IPS-18a (cell line): Measurements from ENCODE around the gene RC3H1.
"Not testable (repeated sequence)": the region's sequence is repeated elsewhere in the genome, so short reads cannot be mapped to it uniquely, and the experiment has no call there.

Source experiments
- H3K27ac ChIP-seq: one replicate; pipeline ENCODE4 v1.5.1; 2013; ENCODE audit warnings: low read length
- H3K27me3 ChIP-seq: one replicate; pipeline ENCODE4 v1.6.1; 2013; ENCODE audit warnings: mild to moderate bottlenecking, low read length; ENCODE audit not compliant: control insufficient read depth, insufficient read depth
- H3K36me3 ChIP-seq: one replicate; pipeline ENCODE4 v1.6.1; 2013; ENCODE audit warnings: low read depth, low read length; ENCODE audit not compliant: control insufficient read depth
- H3K4me1 ChIP-seq: one replicate; pipeline ENCODE4 v1.6.1; 2013; ENCODE audit warnings: low read depth, low read length; ENCODE audit not compliant: control insufficient read depth
- H3K4me3 ChIP-seq: one replicate; pipeline ENCODE4 v1.5.1; 2013; ENCODE audit warnings: low read length
- H3K9ac ChIP-seq: one replicate; pipeline ENCODE4 v1.6.1; 2013; ENCODE audit warnings: mild to moderate bottlenecking, low read length, moderate library complexity
- H3K9me3 ChIP-seq: one replicate; pipeline ENCODE4 v1.6.1; 2013; ENCODE audit warnings: low read depth, low read length; ENCODE audit not compliant: control insufficient read depth

The RC3H1 gene

DNA sequence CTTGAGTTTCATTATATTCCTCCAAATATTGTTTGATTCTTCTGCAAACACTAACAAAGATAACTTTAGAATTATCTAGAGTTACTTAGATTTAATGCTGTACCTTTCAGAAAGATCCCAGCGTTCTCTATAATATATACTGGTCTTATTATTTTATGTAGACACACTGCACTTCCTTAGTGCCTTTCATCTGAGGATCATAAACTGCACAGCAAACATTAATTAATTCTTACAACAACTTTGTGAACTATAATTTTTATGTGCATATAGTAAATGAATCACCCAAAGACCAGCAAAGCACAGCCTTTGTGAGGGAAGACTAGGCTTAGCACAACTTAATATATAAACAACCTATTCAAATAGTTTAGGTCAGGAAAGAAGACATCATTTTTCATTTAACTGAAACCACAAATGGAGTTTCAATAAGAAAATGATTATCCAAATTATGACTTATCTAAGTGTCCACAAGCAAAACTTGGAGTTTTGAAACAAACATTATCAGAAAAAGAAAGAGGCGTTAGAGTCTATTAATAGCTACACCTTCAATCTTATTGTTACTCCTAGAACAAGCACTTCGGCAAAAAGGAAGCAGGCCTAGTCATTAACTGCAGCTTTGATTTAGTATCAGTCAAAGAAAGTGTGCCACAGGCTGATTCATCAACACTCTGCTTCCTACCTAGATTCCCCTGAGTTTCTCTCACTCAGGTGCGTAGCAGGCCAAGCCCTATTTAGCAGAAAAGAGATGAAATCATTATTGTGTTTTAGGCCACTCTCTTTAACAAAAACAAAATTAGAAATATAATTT is 22.5 kb upstream of the RC3H1 start:
- no peaks in the 10 kb centered on the region for H3K9me3 ChIP-seq
- H3K36me3 ChIP-seq = no peaks in the 10 kb centered on the region
- H3K27me3 ChIP-seq = no peaks in the 10 kb centered on the region
- H3K4me3 ChIP-seq = no peak overlapping the region
- H3K9ac ChIP-seq = no peak overlapping the region
- H3K4me1 ChIP-seq = no peaks in the 10 kb centered on the region
- no peak overlapping the region for H3K27ac ChIP-seq

- not testable (repeated sequence) for H3K27ac ChIP-seq, H3K36me3 ChIP-seq
Measured at GRCh38 chr1:174042509-174042908, 20.4 kb upstream of the RC3H1 start.

DNA sequence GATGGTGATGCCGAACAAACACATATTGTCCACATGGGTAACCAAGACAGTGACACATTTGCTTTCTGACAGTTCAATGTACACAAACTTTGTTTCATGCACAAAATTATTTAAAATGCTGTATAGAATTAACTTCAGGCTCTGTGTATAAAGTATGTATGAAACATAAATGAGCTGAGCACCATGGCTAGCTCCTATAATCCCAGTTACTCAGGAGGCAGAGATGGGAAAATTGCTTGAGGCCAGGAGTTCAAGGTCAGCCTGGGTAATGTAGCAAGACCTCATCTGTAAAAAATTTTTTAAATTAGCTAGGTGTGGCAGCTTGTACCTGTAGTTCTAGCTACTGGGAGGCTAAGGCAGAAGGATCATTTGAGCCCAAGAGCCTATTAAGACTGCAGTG is 19.2 kb upstream of the RC3H1 start:
- Histone ChIP-seq H3K27ac (no peak overlapping the region), H3K4me1 (no peaks in the 10 kb centered on the region), H3K27me3 (no peaks in the 10 kb centered on the region), H3K36me3 (no peaks in the 10 kb centered on the region), H3K9me3 (no peaks in the 10 kb centered on the region), H3K9ac (no peak overlapping the region), H3K4me3 (no peak overlapping the region)

More at GRCh38 chr1:174042509-174042908, 20.4 kb upstream of the RC3H1 start:
- H3K9me3 ChIP-seq, H3K4me1 ChIP-seq, H3K27me3 ChIP-seq, H3K4me3 ChIP-seq, H3K9ac ChIP-seq: not testable (repeated sequence)

GRCh38 chr1:174040387-174040786 is 18.2 kb upstream of the RC3H1 start:
- Histone ChIP-seq H3K9ac (no peak overlapping the region), H3K9me3 (no peaks in the 10 kb centered on the region), H3K36me3 (no peaks in the 10 kb centered on the region), H3K27ac (no peak overlapping the region), H3K4me3 (no peak overlapping the region), H3K27me3 (no peaks in the 10 kb centered on the region), H3K4me1 (no peaks in the 10 kb centered on the region)

DNA sequence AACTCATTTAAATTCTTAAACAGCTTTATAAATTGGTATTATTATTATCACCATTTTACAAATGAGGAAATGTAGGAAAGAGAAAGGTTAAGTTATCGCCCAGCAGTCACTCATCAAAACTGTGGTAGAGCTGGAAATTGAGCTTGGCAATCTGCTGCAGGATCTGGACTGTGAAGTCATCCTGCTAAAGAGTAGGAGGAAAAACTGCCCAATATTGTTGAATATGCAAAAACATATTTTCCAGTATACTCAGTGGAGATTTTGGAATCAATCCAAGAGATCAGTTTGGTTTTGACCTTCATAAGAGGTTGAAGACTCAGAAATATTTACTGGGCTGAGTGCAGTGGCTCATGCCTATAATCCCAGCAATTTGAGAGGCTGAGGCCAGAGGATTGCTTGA is 16.9 kb upstream of the RC3H1 start:
- H3K4me1 ChIP-seq = no peaks in the 10 kb centered on the region
- H3K27me3 ChIP-seq = no peaks in the 10 kb centered on the region
- no peak overlapping the region for H3K4me3 ChIP-seq
- H3K9me3 ChIP-seq = no peaks in the 10 kb centered on the region
- H3K9ac ChIP-seq = no peak overlapping the region
- no peaks in the 10 kb centered on the region for H3K36me3 ChIP-seq
- H3K27ac ChIP-seq = no peak overlapping the region

DNA sequence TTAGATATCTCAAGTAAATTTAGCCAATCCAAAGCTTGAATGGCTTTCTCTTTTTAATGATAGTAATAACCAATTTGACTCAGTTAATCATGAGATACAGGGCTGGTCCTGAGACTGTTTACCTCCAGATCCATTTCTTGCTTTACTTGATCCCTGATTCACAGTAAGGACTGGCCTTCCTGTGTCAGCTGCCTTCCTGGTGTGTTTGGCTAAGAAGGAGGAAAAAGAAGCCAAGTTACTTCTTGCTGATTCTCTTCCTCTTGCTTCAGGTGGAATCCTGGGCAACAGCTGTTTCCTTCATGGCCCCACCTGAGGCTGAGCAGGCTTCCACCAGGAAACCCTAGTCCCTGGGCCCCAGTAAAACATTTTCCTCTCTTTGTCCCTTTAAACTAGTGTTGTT is 14.6 kb upstream of the RC3H1 start:
- Histone ChIP-seq H3K4me3 (no peak overlapping the region), H3K4me1 (no peaks in the 10 kb centered on the region), H3K9me3 (no peaks in the 10 kb centered on the region), H3K9ac (no peak overlapping the region), H3K36me3 (no peaks in the 10 kb centered on the region), H3K27me3 (peaks cover under 1% of the 10 kb centered on the region), H3K27ac (no peak overlapping the region)

- Histone ChIP-seq H3K27me3 (peaks cover 7% of the 10 kb centered on the region), H3K4me3 (no peak overlapping the region), H3K27ac (no peak overlapping the region), H3K9ac (no peak overlapping the region), H3K36me3 (no peaks in the 10 kb centered on the region), H3K4me1 (no peaks in the 10 kb centered on the region), H3K9me3 (no peaks in the 10 kb centered on the region)
Measured at GRCh38 chr1:174036204-174036603, 14.0 kb upstream of the RC3H1 start.

DNA sequence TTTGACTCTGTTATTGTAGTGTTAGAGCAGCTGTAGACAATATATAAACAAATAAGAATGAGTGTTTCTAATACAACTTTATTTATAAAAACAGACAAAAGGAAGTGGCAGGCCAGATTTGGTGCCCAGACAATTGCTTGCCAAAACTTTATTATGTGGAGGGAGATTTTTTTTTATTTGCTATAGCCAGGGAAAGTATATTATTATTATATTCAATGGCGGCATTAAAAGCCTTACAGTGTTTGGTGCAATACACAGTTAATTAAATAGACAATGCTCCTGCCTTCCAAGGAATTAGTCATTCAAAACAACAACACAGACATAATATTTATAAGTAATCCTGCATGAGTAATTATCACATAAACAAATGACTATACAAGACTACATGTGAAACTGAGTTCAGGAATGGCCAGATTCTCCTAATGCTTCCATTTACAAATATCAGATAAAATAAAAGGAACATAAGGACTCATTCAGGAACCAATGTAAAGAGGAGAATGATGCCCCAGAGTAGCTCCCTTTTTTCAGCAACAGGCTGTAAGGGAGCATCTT is 10.6 kb upstream of the RC3H1 start:
- H3K27me3 ChIP-seq = peaks cover 11% of the 10 kb centered on the region

DNA sequence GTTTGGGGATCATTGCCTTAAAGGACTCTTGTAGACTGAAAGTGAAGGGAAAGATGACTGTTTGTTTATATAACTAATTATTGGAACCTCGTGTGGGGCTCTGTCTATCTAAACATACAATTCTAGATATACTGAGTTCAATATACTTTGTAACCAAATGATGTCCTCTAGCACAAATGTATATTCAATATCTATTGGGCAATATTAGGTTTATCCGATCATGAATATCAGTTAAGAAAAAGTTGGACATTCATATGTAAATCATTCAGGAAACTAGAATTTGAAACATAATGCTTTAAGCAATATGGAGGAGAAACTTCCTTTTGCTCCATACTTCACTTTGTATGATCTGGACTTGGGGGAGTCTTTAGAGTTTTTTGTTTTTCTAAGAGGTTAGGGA is 8.9 kb upstream of the RC3H1 start:
- Histone ChIP-seq H3K27me3 (peaks cover 11% of the 10 kb centered on the region), H3K9me3 (no peaks in the 10 kb centered on the region), H3K9ac (no peak overlapping the region), H3K4me3 (no peak overlapping the region), H3K36me3 (no peaks in the 10 kb centered on the region), H3K27ac (no peak overlapping the region), H3K4me1 (no peaks in the 10 kb centered on the region)

More for the DNA sequence above, 10.6 kb upstream of the RC3H1 start:
- Histone ChIP-seq H3K27ac (no peak overlapping the region), H3K4me3 (no peak overlapping the region), H3K9me3 (no peaks in the 10 kb centered on the region), H3K9ac (no peak overlapping the region), H3K36me3 (no peaks in the 10 kb centered on the region), H3K4me1 (no peaks in the 10 kb centered on the region)

DNA sequence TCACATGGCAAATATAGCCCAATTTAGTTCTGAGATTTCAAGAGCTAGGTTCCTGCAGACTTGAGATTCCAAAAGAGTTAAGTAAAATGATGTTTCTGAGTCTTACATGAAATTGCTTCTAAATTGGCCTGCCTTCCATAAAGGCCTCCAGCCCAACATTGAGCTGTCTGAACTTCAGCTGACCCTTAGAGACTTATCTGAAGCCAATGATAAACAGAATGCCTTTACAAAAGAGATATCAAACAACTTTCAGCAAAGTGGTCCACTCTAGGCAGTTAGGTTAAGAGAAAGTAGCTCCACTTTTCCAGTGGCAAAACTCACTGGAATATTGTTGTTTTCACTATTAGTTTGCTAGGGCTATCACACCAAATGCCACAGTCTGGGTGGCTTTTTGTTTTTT is 6.3 kb upstream of the RC3H1 start:
- peaks cover 11% of the 10 kb centered on the region for H3K27me3 ChIP-seq
- H3K27ac ChIP-seq = no peak overlapping the region
- H3K36me3 ChIP-seq = no peaks in the 10 kb centered on the region
- H3K9me3 ChIP-seq = no peaks in the 10 kb centered on the region
- H3K9ac ChIP-seq = no peak overlapping the region
- H3K4me3 ChIP-seq = no peak overlapping the region
- H3K4me1 ChIP-seq = peaks cover 2% of the 10 kb centered on the region

- Histone ChIP-seq H3K4me1 (peaks cover 23% of the 10 kb centered on the region), H3K4me3 (peak overlapping the region; percentile 90), H3K9me3 (no peaks in the 10 kb centered on the region), H3K27ac (no peak overlapping the region), H3K36me3 (no peaks in the 10 kb centered on the region), H3K27me3 (peaks cover 7% of the 10 kb centered on the region), H3K9ac (peak overlapping the region; percentile 92)
Measured at GRCh38 chr1:174023440-174023839, 1.3 kb upstream of the RC3H1 start.

- Histone ChIP-seq H3K27me3 (peaks cover 7% of the 10 kb centered on the region), H3K9ac (peak overlapping the region; percentile 92), H3K27ac (peak overlapping the region; percentile 74), H3K9me3 (no peaks in the 10 kb centered on the region), H3K36me3 (no peaks in the 10 kb centered on the region), H3K4me1 (peaks cover 23% of the 10 kb centered on the region), H3K4me3 (peak overlapping the region; percentile 90)
Measured at GRCh38 chr1:174022976-174023277, 770 bp upstream of the RC3H1 start.
